CD4-positive, alpha-beta memory T cell (primary cell): Measurements from ENCODE around the gene PLAU. TPM values are rescaled to one million over a fixed set of nuclear protein-coding genes. Genes with fewer than 3 reads are reported as not detected.
"Not testable (repeated sequence)": the region's sequence is repeated elsewhere in the genome, so short reads cannot be mapped to it uniquely, and the experiment has no call there.

ENCODE experiments used
- CTCF ChIA-PET: fragments of 350-600 bp; sonication (Branson Sonifier 250); formaldehyde crosslinking; loops from one replicate; lab custom pipeline; 2021; ENCODE audit warnings: inconsistent platforms; ENCODE audit not compliant: partially characterized antibody; lab: Charles Lee
- POLR2A ChIA-PET: fragments of 350-600 bp; sonication (Branson Sonifier 250); formaldehyde crosslinking; loops from one replicate; lab custom pipeline; 2021; ENCODE audit not compliant: partially characterized antibody; lab: Charles Lee
- DNase-seq, 5 donors: peaks; one replicate each; pipeline versions ENCODE4 v3.0.0 to v3.0.0-alpha.2; 2020 to 2022; ENCODE audit warnings: mixed read lengths in 1 of 5
- H3K27ac ChIP-seq: one replicate; pipeline ENCODE4 v1.7.0; 2013; ENCODE audit warnings: low read depth, low read length
- H3K27me3 ChIP-seq: 2 replicates; pipeline ENCODE4 v1.7.0; 2013; ENCODE audit warnings: mild to moderate bottlenecking, low read length, moderate library complexity; ENCODE audit not compliant: insufficient read depth
- H3K36me3 ChIP-seq: 2 replicates; pipeline ENCODE4 v1.7.0; 2013; ENCODE audit warnings: mild to moderate bottlenecking, low read length, moderate library complexity; ENCODE audit not compliant: insufficient read depth
- H3K4me1 ChIP-seq: 2 replicates; pipeline ENCODE4 v1.7.0; 2013; ENCODE audit warnings: mild to moderate bottlenecking, low read length, moderate library complexity; ENCODE audit not compliant: insufficient read depth
- H3K4me3 ChIP-seq, 2 donors: one replicate each; pipeline ENCODE4 v1.7.0; 2013; ENCODE audit warnings: low read length in 2 of 2, mild to moderate bottlenecking in 1 of 2
- H3K9me3 ChIP-seq, 2 donors: one replicate each; pipeline ENCODE4 v1.7.0; 2013; ENCODE audit warnings: low read length in 2 of 2, control low read depth in 1 of 2; ENCODE audit not compliant: control insufficient read depth in 1 of 2
- H3K27ac Mint-ChIP-seq, 7 donors: one replicate each; pipeline ENCODE4 v1.8.0; 2020 to 2021; ENCODE audit warnings: mixed read lengths in 7 of 7, mild to moderate bottlenecking in 6 of 7, inconsistent platforms in 3 of 7, moderate library complexity in 3 of 7
- H3K27me3 Mint-ChIP-seq, 2 donors: one replicate each; pipeline ENCODE4 v1.8.0; 2020 to 2021; ENCODE audit warnings: mixed read lengths in 2 of 2
- H3K36me3 Mint-ChIP-seq, 2 donors: one replicate each; pipeline ENCODE4 v1.8.0; 2020 to 2021; ENCODE audit warnings: mixed read lengths in 2 of 2, inconsistent platforms in 1 of 2, mild to moderate bottlenecking in 1 of 2
- H3K4me1 Mint-ChIP-seq, 4 donors: one replicate each; pipeline ENCODE4 v1.8.0; 2020 to 2021; ENCODE audit warnings: mixed read lengths in 4 of 4, mild to moderate bottlenecking in 1 of 4
- H3K4me3 Mint-ChIP-seq, 8 donors: one replicate each; pipeline ENCODE4 v1.8.0; 2020 to 2021; ENCODE audit warnings: mixed read lengths in 8 of 8, mild to moderate bottlenecking in 7 of 8, moderate library complexity in 6 of 8, inconsistent platforms in 3 of 8
- H3K9me3 Mint-ChIP-seq, 8 donors: one replicate each; pipeline ENCODE4 v1.8.0; 2020 to 2021; ENCODE audit warnings: mixed read lengths in 8 of 8, mild to moderate bottlenecking in 5 of 8, inconsistent platforms in 3 of 8, moderate library complexity in 1 of 8
- intact Hi-C: fragments of 100-400 bp; cut with micrococcal nuclease; formaldehyde crosslinking; loops from one replicate; pipeline ENCODE4 v1.15.1; 2023
- polyA plus RNA-seq, 2 donors: library from polyadenylated mRNA; unstranded; fragments of 300-500 nt; fragmentation: Illumina TruSeq; gene quantifications; one replicate each; pipeline ENCODE4 v1.2.3, GENCODE V29; 2021
- total RNA-seq, 2 experiments: library from RNA; stranded (reverse); gene quantifications; one replicate each; pipeline ENCODE4 v1.2.3, GENCODE V29; 2021

The PLAU gene
- total and polyA plus RNA-seq, 4 experiments from 2014 or later, result 0.64 to 0.91 TPM; not detected in 2

DNA sequence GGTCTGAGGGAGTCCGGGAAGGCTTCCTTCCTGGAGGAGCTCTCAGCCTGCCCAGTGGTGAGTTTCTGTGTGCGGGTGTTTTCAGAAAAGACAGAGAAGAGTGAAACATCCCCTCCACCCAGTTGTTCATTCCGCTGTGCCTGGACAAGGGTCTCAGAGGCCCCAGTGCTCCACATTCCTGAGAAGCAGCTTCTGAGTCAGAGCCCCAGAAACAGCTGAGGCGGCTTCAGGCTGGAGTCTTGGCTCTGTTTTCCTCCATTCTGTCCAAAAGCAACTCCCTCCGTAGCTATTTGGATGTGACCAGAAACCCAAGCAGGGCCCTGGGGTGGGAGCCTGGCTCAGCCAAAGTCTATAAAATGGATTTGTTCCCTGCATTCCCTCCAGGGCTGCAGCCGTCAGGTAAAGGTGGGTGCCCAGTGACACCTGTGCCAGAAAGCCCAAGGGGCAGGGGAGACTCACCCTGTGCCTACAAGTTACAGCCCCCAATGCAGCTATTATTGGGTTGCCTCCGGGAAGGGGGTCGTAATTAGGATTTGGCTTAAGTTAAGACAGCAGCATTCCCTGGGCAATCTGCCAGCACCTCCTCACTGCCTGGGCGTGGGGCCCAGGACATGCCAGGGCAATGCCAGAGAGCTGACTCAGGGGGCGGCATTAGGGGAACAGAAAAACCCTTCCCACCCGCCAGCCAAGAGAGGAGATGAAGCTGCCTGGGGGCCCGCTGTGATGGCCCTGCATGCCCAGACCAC lies 23.5 kb upstream of the PLAU start:
- Mint-ChIP-seq H3K9me3 (no peaks in the 10 kb centered on the region), H3K27ac (peak overlapping the region in 1 of 7 donors; percentile 18), H3K4me3 (no peak overlapping the region), H3K36me3 (no peaks in the 10 kb centered on the region), H3K27me3 (no peaks in the 10 kb centered on the region), H3K4me1 (peaks cover 3 to 9% (median 6%) of the 10 kb centered on the region in 4 donors)
- H3K4me1 ChIP-seq, result peaks cover 9% of the 10 kb centered on the region
- H3K27me3 ChIP-seq, result no peaks in the 10 kb centered on the region
- POLR2A ChIA-PET, result interaction anchor here (1.1 to 3.9 kb wide), 4 partner anchors 24 to 194 kb away, joined by 3 to 21 read pairs (median 6); partner anchors contain the start of gene PLAU
- H3K4me3 ChIP-seq, result no peak overlapping the region
- CTCF ChIA-PET, result interaction anchor here (0.7 to 20.2 kb wide), 21 partner anchors 8 to 216 kb away, joined by 3 to 726 read pairs (median 11); no protein-coding TSS in a partner anchor
- no peaks in the 10 kb centered on the region for H3K9me3 ChIP-seq
- H3K36me3 ChIP-seq, result no peaks in the 10 kb centered on the region
- H3K27ac ChIP-seq, result no peak overlapping the region
- intact Hi-C loops, result loop anchor here (2.0 to 10.0 kb wide), 4 partner anchors 35 to 347 kb away; no protein-coding TSS in a partner anchor
- DNase-seq, result no peak

DNA sequence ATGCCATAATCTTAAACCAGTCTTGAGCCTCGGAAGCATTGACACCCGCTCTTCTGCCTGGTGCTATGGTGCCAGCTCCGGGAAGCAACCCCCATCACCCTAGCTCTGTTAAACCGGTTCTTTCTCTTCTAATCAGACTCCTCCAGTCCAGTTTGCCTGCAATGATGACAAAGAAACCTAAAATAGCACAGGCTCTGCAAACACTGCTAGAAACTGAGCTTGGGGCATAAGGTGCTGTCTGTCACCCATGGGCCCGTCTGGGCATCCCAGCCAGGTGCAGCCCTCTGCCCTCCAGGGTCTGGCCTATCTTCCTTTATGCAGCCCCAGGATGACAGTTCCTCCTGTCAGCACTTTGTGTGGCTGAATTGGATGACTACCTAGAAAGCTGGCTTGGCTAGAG lies 22.4 kb upstream of the PLAU start:
- H3K27me3 Mint-ChIP-seq, result no peaks in the 10 kb centered on the region
- ChIA-PET CTCF (interaction anchor here (0.6 to 20.2 kb wide), 14 partner anchors 9 to 345 kb away, joined by 3 to 726 read pairs (median 12); no protein-coding TSS in a partner anchor), POLR2A (interaction anchor here (0.6 to 3.9 kb wide), 3 partner anchors 52 to 192 kb away, joined by 3 to 21 read pairs (median 4); no protein-coding TSS in a partner anchor)
- DNase-seq, result no peak
- peaks cover 9% of the 10 kb centered on the region for H3K4me1 ChIP-seq
- no peak overlapping the region for H3K4me3 ChIP-seq
- H3K4me3 Mint-ChIP-seq, result no peak overlapping the region
- H3K9me3 Mint-ChIP-seq, result no peaks in the 10 kb centered on the region
- H3K27me3 ChIP-seq, result no peaks in the 10 kb centered on the region
- intact Hi-C loops, result loop anchor here (5.0 to 10.0 kb wide), 3 partner anchors 34 to 346 kb away; no protein-coding TSS in a partner anchor
- no peak overlapping the region for H3K27ac Mint-ChIP-seq
- no peaks in the 10 kb centered on the region for H3K9me3 ChIP-seq
- H3K36me3 Mint-ChIP-seq, result no peaks in the 10 kb centered on the region
- no peak overlapping the region for H3K27ac ChIP-seq
- no peaks in the 10 kb centered on the region for H3K36me3 ChIP-seq
- H3K4me1 Mint-ChIP-seq, result peaks cover 3 to 9% (median 6%) of the 10 kb centered on the region in 4 donors

DNA sequence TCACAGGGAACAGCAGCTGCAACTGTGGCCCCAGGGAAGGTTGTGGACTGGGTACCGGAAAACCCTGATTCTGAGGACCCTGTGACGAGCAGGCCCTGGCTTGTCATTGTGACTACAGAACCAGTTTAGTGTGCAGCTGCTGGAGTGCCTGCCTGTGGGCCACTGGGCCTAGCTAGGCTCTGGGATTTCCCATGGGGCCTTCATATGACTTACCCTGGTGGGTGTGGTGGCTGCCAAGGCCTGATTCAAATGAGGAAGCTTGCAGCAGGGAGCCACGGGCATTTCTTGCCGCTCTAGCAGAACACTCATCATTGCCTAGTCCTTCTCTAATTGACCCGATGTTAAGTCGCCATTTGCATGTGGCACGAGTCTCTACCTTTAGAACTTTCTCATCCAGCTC lies 21.9 kb upstream of the PLAU start:
- POLR2A ChIA-PET, result interaction anchor here (0.6 to 3.9 kb wide), 3 partner anchors 52 to 192 kb away, joined by 3 to 21 read pairs (median 4); no protein-coding TSS in a partner anchor
- Histone ChIP-seq H3K4me3 (no peak overlapping the region), H3K27ac (no peak overlapping the region), H3K9me3 (no peaks in the 10 kb centered on the region), H3K36me3 (no peaks in the 10 kb centered on the region), H3K4me1 (peaks cover 9% of the 10 kb centered on the region), H3K27me3 (no peaks in the 10 kb centered on the region)
- intact Hi-C loops, result loop anchor here (5.0 to 10.0 kb wide), 3 partner anchors 33 to 346 kb away; no protein-coding TSS in a partner anchor
- Mint-ChIP-seq H3K9me3 (no peaks in the 10 kb centered on the region), H3K27me3 (no peaks in the 10 kb centered on the region), H3K4me3 (no peak overlapping the region), H3K4me1 (peaks cover 3 to 9% (median 6%) of the 10 kb centered on the region in 4 donors), H3K27ac (no peak overlapping the region), H3K36me3 (no peaks in the 10 kb centered on the region)
- CTCF ChIA-PET, result interaction anchor here (0.6 to 20.2 kb wide), 11 partner anchors 9 to 345 kb away, joined by 3 to 726 read pairs (median 18); no protein-coding TSS in a partner anchor
- no peak for DNase-seq

DNA sequence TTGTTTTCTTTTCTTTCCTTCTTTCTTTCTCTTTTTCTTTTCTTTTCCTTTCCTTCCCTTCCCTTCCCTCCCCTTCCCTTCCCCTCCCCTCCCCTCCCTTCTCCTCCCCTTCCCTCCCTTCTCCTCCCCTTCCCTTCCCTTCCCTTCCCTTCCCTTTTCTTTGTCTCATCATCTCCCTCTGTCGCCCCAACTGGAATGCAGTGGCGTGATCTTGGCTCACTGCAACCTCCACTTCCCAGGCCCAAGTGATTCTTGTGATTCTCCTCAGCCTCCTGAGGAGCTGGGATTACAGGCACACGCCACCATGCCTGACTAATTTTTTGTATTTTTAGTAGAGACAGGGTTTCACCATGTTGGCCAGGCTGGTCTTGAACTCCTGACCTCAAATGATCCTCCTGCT lies 21.5 kb upstream of the PLAU start:
- not testable (repeated sequence) for H3K27ac ChIP-seq

DNA sequence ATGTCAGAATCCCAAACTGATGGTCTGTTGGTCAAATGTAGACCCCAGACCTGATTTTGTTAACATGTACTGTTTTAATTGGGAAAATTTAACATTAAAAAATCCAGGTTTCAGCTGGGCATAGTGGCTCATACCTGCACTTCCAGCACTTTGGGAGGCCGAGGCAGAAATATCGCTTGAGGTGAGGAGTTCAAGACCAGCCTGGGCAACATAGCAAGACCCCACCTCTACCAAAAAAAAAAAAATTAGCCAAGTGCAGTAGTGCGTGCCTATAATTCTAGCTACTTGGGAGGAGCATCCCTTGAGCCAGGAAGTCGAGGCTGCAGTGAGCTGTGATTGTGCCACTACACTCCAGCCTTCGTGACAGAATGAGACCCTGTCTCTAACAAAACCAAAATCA lies 20.7 kb upstream of the PLAU start:
- Histone ChIP-seq H3K27ac (no peak overlapping the region), H3K4me1 (peaks cover 9% of the 10 kb centered on the region), H3K36me3 (no peaks in the 10 kb centered on the region), H3K27me3 (no peaks in the 10 kb centered on the region), H3K4me3 (no peak overlapping the region), H3K9me3 (no peaks in the 10 kb centered on the region)
- Mint-ChIP-seq H3K36me3 (no peaks in the 10 kb centered on the region), H3K27me3 (no peaks in the 10 kb centered on the region), H3K4me3 (no peak overlapping the region), H3K27ac (no peak overlapping the region), H3K4me1 (peaks cover 3 to 9% (median 6%) of the 10 kb centered on the region in 4 donors), H3K9me3 (no peaks in the 10 kb centered on the region)
- CTCF ChIA-PET, result interaction anchor here (0.8 to 20.2 kb wide), 8 partner anchors 8 to 191 kb away, joined by 3 to 726 read pairs (median 14); no protein-coding TSS in a partner anchor
- no peak for DNase-seq
- intact Hi-C loops, result no loop called here
- POLR2A ChIA-PET, result no interaction called here

More for the DNA sequence above, 21.5 kb upstream of the PLAU start:
- H3K4me1 Mint-ChIP-seq, H3K9me3 Mint-ChIP-seq, H3K9me3 ChIP-seq, H3K36me3 Mint-ChIP-seq, H3K27me3 ChIP-seq, H3K4me1 ChIP-seq, H3K4me3 Mint-ChIP-seq, DNase-seq, H3K27me3 Mint-ChIP-seq, H3K36me3 ChIP-seq, H3K27ac Mint-ChIP-seq, H3K4me3 ChIP-seq: not testable (repeated sequence)
- intact Hi-C loops, result loop anchor here (5.0 to 10.0 kb wide), 3 partner anchors 33 to 345 kb away; no protein-coding TSS in a partner anchor
- ChIA-PET POLR2A (interaction anchor here (1.4 kb wide), 1 partner anchor 51 kb away, joined by 4 read pairs; no protein-coding TSS in a partner anchor), CTCF (interaction anchor here (0.6 to 20.2 kb wide), 11 partner anchors 9 to 345 kb away, joined by 3 to 726 read pairs (median 18); no protein-coding TSS in a partner anchor)

DNA sequence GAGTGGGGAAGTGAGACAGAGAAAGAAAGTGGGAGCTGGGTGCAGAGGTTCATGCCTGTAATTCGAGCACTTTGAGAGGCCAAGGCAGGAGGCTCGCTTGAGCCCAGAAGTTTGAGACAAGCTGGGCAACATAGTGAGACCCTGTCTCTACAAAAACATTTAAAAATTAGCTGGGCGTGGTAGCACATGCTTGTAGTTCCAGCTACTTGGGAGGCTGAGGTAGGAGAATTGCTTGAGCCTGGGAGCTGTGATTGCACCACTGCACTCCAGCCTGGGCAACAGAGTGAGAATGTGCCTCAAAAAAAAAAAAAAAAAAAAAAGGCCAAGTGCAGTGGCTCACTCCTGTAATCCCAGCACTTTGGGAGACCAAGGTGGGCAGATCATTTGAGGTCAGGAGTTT lies 20.1 kb upstream of the PLAU start:
- H3K4me3 ChIP-seq, intact Hi-C loops, H3K4me1 ChIP-seq, H3K27me3 ChIP-seq, H3K9me3 ChIP-seq, DNase-seq, H3K36me3 Mint-ChIP-seq, H3K4me3 Mint-ChIP-seq, H3K27ac ChIP-seq, H3K4me1 Mint-ChIP-seq, H3K27me3 Mint-ChIP-seq, H3K27ac Mint-ChIP-seq, H3K9me3 Mint-ChIP-seq, H3K36me3 ChIP-seq, POLR2A ChIA-PET: not testable (repeated sequence)
- CTCF ChIA-PET, result interaction anchor here (0.8 to 20.2 kb wide), 9 partner anchors 12 to 190 kb away, joined by 3 to 726 read pairs (median 10); no protein-coding TSS in a partner anchor

DNA sequence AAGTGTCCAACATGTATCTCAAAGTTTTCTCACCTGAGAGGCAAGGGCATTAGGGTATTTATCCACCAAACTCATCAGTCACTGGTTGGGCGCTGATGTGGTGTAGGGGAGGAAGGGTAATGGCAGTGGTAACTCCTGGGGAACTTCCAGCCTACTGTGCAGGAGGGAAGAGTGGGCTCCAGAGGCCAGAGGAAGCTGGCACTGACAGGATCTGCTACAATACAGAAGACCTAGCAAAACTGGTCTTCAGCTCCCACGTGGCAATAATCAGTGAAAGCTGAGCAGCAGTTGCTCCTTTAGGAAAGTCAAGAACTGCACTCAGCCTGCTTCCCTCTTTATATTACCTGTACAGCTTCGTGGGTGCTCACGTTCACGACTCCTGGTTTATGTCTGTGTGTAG lies 19.4 kb upstream of the PLAU start:
- Mint-ChIP-seq H3K4me1 (peaks cover 0 to 2% (median under 1%) of the 10 kb centered on the region in 4 donors), H3K27ac (no peak overlapping the region), H3K9me3 (no peaks in the 10 kb centered on the region), H3K27me3 (no peaks in the 10 kb centered on the region), H3K36me3 (no peaks in the 10 kb centered on the region), H3K4me3 (no peak overlapping the region)
- CTCF ChIA-PET, result interaction anchor here (0.8 to 20.2 kb wide), 9 partner anchors 11 to 190 kb away, joined by 3 to 726 read pairs (median 10); no protein-coding TSS in a partner anchor
- no peak overlapping the region for H3K4me3 ChIP-seq
- intact Hi-C loops, result no loop called here
- POLR2A ChIA-PET, result interaction anchor here (1.1 to 1.2 kb wide), 2 partner anchors 10 to 49 kb away, joined by 3 read pairs; no protein-coding TSS in a partner anchor
- H3K9me3 ChIP-seq, result no peaks in the 10 kb centered on the region
- no peak for DNase-seq
- H3K27ac ChIP-seq, result no peak overlapping the region
- peaks cover under 1% of the 10 kb centered on the region for H3K4me1 ChIP-seq
- no peaks in the 10 kb centered on the region for H3K36me3 ChIP-seq
- no peaks in the 10 kb centered on the region for H3K27me3 ChIP-seq
